HuH-7 (cell line): Measurements from ENCODE around the gene CDCP1.
A peak's percentile ranks its signal among the peaks of the same experiment; 100 is the strongest.

Experiments used
- DNase-seq: peaks from one replicate; pipeline ENCODE4 v3.0.0; 2011; ENCODE audit warnings: low spot score

Gene CDCP1

GRCh38 chr3:45145681-45146614 is at the start of gene CDCP1:
TSS of gene CDCP1 (minus strand) at chr3:45146378. CDS start at chr3:45146287, 91 bp downstream.
- DNase-seq: no peak

- no peak for DNase-seq
Observed at GRCh38 chr3:45194791-45195190, 48.6 kb upstream of the CDCP1 start.

DNA sequence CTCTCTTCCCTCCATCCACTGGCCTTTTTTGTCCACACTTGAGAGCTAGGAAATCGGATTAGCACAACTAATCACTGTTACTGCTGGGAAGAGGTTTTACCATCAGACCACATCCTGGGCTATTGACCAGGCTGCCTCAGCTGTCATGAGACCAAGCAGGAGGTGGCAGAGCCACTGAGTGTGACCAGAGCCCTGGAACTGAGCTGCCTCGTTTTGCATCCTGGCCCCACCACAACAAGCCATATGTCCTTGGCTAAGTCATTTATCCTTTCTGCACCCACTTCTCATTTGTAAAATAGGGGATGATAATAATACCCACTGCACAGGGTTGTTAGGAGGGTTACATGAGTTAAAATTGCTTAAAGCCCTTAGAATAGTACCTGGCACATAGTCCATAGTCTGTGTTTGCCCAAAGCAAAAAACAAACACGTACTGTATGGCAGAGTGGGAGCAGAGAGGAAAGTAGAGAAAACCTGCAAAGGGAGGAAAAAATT is 45.8 kb upstream of the CDCP1 start:
- DNase-seq: no peak

DNA sequence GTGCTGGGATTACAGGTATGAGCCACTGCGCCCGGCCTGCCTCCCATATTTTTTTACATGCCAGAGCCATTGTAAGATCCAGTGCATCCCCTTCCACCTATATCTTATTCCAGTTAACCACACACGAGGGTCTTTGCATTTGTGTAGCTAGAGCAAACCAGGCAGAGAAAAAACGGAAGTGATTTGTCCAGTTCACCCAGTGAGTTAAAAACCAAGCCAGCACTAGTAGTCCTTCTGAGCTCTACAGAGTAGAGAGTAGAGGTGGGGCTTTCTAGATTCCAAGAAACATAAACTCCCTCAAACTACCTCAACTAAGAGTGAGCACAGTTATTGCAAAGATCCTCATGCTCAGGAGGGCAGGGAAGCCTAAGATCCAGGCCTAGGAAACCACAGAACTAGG is 45.2 kb upstream of the CDCP1 start:
- no peak for DNase-seq

DNA sequence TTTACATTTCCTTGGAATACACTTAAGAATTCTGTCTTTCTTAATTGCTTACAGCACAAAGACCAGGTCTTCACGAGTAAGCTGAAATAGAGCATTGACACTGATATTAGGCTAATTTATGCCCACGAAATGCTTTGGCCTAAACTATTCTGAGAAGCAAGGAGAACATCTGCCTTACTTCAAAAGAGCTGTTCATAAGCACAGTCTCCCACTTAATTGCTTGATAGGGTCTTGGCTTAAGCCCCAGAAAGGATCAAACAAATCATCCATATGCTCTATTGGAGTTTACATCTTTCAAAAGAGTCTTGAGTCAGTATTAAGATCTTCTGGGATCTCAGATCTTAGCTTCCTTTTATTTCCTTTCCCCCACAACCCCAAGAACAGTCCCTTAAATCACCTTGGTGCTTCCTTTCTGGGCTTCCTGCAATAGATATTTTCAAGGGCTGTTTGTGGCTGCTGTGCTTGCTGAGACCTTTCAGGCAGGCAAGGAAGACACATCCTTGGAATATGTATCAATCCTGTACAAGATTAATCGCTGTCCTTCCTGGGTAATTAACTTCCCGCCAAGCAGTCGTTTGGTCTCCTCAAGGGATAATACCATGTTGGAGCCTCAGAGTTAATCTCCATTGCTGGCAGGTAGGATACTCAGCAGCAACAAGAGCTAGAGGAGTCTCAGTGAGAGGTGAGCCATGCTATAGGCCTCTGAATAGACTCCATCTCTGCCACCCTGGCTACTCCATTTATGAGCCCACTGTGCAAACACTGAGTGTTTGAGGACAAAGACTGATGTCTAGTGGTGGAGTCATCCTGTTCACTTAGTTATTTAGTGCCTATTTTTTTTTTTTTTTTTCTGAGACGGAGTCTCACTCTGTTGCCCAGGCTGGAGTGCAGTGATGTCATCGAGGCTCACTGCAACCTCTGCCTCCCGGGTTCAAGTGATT is 42.8 kb upstream of the CDCP1 start:
- no peak for DNase-seq

GRCh38 chr3:45187694-45188141 is 41.5 kb upstream of the CDCP1 start:
- DNase-seq: no peak

DNA sequence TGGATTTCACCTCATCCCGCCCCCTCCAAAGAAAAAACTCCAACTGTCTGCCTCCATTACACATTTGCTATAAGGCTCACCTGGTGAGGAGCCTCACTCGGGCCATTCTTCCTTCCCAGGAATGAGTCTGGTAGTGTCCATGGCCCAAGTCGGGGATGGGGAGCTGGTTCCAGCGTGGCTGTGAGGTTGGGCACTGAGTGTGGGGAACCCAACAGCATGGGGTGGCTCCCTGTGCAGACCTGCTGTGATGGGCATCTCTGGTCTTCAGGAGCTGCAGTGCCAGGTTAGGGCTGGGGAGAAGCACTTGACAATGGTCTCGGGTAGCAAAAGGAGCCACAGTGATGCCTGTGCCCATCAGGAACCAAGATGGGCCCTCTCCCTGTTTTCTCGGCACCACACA is 40.7 kb upstream of the CDCP1 start:
- DNase-seq: no peak

DNA sequence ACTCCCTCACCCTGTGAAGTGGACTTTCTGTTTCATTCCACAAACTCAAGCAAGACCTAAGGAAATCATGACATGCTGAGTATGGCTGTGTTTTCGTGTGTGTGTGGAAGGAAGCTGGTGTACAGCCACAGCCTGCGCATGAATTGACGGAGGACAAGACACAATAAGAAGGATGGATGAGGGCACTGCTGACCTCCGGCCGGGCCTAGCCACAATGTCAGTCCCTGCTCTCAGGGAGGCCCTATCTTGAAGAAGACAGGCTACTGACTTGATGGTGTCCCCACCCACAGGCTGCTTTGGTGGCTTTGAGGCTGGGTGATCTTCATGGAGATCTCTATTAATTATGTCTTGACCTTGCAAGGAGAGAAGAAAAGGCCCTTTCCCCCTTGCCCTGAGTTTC is 39.3 kb upstream of the CDCP1 start:
- DNase-seq: no peak

DNA sequence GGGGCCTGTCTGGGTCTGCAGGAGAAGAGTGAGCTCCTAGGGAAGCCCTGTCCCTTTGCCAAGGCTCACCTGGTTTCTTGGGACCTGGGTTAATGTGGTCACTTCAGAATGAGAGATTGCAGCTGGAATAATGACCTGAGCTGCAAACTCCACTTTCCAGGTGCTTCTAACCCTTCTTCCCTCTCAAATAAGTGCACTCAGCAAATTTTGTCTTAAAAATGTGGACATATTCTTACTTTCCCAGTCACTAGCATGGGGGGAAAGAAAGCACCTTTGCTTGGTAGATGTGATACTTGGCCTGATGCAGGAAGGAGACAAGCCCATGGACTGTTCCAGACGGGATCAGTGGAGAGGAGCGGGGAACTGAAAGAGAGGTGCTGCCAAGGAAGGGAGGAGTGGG is 38.9 kb upstream of the CDCP1 start:
- DNase-seq: no peak

DNA sequence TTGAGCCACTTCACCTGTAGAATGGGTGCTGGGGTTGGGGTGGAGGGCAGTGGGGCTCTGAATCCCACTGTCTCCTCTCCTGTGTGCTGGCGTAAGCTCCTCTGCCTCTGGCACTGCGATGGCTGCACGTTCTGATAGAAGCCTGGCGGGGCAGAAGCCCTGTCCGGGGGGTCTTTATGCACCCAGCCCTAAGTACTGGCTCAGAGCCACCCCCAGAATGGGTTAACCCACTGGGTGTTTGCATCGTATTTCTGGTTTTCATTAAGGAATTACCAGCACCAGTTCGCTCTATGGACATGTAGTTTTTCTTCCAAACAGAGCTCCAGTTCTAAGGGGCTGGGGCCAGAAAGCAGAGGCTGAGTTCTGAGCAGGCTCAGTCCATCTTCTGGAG is 37.7 kb upstream of the CDCP1 start:
- no peak for DNase-seq

- DNase-seq: peak; percentile 62
Observed at GRCh38 chr3:45182915-45183871, 37.0 kb upstream of the CDCP1 start.

GRCh38 chr3:45181496-45181895 is 35.3 kb upstream of the CDCP1 start:
- DNase-seq: no peak

DNA sequence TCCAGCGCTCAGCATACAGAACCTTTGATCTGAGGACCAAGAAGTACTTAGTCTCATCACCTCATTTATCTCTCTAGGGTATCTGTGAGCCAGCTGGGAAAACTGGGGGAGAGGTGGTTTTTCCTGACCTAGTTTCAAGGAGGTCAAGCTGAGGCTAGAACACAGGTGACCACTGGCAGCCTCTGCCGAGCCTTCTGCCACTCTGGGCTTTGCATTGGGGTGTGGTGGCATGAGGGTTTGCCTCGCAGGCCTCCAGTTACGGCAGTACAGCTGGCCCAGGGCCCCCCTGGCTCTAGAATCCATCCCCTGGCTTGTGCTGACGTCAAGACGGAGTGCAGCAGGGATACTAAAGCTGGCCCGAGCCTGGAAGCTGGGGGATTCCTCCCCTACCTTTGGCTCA is 34.7 kb upstream of the CDCP1 start:
- no peak for DNase-seq

DNA sequence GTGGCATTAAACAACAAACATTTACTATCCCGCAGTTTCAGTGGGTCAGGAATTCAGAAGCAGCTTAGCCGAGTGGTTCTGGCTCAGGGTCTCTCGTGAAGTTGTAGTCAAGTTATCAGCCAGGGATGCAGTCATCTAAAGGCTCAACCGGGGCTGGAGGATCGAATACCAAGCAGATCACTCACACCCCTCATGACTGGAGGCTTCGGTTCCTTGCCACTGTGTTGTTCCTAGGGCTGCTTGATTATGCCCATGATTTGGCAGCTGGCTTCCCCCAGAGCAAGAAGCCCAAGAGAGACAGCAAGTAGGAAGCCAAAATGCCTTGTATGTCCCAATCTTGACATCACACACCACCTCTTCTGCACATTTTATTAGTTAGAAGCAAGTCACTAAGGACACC is 33.9 kb upstream of the CDCP1 start:
- no peak for DNase-seq

DNA sequence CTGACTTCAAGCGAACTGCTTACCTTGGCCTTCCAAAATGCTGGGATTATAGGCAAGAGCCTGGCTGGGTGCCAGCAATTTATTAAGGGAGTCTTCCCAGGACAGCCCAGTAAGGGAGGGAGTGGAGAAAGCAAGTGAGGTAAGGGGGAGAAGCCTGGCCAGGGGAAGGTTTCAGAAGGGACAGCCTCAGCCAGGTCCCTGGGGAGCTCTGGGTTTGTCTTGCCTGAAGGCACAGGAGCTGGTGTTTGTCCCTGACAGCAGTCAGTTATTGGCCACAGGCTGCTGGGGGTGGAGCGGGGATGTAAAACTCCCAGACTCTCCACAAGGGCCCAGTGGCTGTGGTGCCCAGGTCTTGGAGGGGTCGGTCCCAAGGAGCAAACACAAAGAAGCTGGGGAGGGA is 33.0 kb upstream of the CDCP1 start:
- DNase-seq: no peak

DNA sequence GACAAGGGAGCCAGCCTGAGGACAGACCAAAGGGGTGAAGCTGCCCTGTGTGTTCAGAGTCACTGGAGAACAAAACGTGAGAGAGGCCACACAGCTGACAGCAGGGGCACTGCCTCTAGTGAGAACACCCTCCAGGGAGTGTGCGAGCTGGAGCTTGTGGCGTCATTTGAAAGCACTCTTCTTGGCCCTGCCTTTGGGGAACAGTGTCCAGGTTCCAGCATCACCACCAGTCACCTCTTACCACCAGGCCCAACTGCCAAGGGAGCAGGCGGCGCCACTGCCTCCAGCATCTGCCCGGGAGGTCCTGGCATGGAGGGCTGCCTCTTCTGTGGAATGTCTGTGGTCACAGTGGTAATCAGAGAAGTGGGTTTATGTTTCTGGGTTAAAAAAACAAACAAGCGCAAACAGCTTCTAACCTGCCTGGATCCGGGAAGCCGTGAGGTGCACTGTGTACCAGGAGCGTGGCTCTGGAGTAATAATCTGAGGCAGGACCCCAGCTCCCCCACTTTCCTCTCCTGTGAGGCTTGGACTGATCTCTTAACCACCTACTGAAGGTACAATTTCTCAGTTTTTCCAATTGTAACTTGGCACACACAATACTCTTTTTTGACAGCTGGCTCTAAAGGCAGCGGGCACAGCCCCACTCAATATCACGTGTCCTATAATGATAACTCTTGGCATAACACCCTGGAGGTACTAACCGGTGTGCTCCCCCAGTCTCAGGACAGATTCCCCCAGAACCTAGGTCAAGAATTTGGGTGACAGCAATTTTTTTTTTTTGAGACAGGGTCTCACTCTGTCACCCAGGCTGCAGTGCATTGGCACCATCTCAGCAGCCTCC is 32.2 kb upstream of the CDCP1 start:
- no peak for DNase-seq

- DNase-seq: no peak
Observed at GRCh38 chr3:45176912-45177311, 30.7 kb upstream of the CDCP1 start.

- no peak for DNase-seq
Observed at GRCh38 chr3:45174234-45174633, 28.1 kb upstream of the CDCP1 start.

DNA sequence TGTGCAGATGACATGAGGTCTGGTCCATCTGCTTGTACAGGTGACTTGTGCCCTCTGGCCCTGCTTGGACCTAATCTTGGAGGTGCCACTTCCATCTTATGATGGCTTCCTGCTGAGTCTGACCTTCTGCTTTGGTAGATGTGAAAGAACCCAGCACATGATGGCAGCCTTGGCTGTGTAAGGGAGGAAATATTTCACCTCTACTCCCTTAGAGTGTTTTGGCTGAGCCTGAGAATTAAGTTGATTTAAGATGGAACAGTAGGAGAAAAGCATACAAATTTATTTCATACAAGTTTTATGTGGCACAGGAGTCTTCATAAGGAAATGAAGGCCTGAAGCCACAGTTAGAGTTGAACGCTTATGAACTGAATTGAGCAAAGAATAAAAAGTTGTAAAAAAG is 27.6 kb upstream of the CDCP1 start:
- DNase-seq: no peak

GRCh38 chr3:45171283-45171682 is 25.1 kb upstream of the CDCP1 start:
- DNase-seq: no peak

GRCh38 chr3:45170096-45170495 is 23.9 kb upstream of the CDCP1 start:
- no peak for DNase-seq
